GM21723 (cell line): ENCODE results near the gene RGS16.

ENCODE experiments used
- ATAC-seq: cut with Tn5 transposase; IDR thresholded peaks from one replicate; pipeline ENCODE4 v1.9.1; 2021; ENCODE audit warnings: mild to moderate bottlenecking, moderate library complexity; ENCODE audit not compliant: unreplicated experiment

Gene RGS16

DNA sequence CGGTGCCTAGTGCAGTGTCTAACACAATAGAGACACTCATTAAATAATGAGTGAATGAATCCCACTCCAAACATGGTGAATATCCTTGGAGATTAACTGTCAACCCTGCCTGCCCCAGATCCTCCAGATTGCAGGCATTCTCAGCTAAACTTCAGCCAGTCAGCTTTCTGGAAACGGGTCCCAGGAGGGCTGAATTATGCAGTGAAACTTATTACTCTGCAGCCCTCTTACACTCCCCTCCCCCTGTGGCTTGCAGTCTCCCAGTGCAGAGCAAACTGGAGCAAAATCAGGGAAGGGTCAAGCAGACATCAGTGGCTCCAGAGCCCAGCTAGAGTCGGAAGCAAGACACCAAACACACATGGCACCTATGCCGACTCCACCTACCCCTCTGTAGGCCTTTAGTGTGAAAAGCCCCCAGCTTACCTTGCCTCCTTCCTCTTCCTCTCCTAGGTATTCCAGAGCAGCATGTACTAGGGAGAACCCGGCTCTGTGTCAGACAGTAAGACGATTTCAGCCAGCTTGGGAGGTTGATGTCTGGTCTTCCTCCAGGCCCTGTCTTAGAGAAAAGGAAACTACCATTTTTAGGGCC lies 6.5 kb upstream of the RGS16 start:
- ATAC-seq: no peak

DNA sequence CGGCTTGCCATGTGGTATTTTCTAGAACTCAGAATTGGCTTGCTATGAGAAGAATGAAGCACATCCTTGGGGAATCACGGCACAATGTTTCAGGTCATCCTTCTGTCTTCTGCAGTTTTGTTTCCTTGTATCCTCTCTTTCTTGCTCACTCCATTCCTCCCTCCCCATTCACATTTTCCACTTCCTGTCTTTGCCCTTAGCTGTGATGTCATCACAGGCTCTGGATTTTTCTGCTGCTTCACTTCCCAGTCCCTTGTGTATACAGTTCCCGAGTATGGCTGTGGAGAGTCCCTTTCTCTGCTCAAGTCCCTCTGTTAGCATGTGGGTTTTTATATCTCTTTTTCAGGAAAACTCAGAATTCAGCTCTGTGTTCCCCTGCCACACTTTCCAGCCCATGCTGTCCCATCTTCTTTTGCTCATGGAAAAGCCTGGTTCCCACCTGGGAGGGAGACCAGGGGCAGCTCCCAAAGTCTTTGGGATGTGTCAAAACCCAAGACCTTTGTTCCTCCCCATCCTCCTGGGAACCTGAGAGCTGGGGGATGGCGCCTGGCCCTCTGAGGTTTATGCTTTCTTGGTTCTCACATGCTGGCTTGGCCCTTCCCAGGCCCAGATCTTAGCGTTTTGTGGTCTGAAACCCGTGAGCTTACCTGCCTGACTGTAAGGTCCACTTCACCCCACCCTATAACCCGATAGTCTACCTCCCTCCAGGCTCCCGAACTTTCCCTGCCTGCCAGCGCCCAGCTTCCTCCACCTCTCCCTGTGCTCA lies 4.8 kb upstream of the RGS16 start:
- ATAC-seq: no peak

DNA sequence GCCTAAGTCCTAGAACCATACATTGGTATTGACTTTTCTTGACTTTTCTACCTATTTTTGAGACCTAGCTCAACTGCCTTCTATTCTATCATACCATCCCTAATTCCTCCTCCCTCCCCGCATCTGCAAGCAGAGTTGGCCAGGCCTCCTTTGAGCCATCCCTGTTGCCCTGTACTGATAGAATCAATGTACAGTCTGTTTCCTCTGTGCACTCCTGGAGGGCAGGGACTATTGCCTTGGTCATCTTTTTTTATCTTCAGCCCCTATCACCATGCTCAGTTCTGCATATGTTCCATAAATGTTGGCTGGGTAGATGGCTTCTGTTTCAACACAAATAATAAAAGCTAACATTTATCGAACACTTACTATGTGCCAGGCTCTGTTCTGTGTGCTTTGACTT lies 4.0 kb upstream of the RGS16 start:
- ATAC-seq: no peak

DNA sequence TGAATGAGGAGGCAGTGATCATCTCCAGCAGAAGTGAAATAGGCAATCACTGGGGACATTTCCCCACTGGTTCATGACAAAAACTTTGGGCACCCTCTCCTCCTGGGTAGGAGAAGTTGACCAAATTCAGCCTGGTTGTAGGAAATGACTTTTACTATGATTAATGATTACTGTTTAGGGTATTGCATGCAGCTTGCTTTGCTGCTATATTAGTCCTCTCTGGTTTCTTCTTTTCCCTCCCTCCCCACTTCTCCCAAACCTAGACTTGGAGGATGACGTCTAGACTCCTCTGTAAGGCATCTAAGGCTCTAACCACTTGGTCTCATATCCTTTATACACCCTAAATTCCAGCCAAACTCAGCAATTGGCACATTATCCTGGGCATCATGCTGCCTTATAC lies 3.4 kb upstream of the RGS16 start:
- no peak for ATAC-seq

DNA sequence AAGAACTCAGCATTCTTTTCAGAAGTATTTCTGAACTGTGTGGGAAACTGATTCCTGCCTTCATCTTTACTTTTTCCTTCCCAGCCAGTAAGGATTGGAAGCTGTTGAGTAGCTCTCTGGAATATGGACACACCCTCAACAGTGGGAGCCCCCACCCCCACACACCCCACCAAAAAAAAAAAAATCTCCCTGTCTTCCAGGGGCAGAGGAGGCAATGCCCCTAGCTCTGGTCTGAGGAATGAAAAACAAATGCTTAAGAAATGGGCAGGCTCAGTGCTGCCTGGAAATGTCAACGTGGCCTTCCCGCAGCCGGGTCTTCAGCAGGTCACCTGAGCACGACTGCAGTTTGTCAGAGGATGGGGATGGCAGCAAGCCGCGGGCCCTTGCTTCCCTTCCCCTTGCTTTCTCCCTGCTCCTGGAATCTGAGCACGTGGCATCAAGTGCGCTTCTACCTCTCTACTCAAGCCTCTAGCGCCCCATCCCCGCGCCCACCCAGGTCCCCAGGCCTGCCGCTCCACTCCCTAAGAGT lies 479 bp downstream of the RGS16 start:
- peak; percentile 17 for ATAC-seq

DNA sequence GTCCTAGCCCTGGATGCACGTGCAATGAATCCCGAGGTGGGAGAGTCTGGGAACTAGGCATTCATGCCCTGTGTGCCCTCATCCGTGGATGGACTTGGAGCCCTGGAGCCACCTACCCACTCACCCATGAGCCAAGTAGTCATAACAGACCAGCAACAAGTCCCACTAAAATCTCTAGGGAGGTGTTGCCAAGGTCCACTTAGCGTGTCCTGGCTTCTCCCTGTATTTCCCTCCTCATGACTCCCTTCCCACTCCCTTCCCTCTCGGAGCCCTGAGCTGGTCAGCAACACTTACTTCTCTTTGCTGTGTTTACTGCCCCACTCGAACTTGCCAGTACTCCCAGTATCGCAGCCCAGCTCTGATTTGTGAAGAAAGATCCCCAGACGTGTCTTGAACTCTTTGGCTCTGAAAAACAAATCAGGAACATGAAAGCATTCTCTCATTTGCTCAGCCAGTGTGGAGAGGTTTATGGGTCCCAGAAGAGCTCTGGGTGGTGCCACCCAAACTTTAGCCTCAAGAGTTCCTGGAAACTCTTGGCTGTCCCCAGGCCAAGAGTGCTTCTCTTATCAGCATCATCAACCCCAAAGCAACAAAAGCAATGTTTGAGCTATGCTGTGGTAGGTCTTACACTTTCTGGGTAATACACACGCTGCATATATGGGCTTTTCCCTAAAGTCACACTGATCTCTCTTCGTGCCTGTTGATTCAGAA lies 1.1 kb downstream of the RGS16 start:
- ATAC-seq: no peak

DNA sequence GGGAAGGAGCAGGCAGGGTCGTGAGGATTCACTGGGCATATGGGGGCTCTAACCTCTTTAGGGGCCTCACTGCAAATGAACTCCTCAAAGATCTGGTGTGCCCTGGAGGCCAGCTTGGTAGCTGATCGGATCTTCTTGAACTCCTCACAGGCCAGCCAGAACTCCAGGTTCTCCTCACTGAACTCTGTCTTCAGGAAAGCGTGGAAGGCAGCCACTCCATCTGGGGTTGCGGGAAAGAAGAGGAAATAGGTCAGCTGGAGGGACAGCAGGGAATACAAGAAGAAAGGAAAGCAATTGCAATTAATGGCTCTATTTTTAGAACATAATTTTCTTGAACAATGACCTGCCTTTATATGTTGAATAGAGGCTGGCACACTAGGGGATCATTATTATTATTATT lies 2.3 kb downstream of the RGS16 start:
- no peak for ATAC-seq

DNA sequence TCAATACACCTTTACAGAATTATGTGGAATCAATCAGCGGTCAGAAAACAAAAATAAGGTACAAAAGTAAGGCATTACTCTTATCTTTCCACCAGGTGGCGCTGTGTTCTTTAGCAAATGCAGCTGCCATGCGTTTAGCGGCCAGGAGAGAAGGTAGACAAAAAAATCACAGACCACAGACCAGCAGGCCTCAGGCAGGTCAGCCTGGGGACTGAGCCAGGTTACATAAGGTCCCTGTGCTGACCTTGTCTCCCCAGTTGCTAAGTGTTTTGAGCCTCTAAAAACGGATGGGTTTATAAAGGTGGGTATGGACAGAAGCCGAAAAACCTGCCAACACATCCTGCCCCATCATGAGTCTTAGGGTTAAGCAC lies 2.8 kb downstream of the RGS16 start:
- ATAC-seq: peak; percentile 25

DNA sequence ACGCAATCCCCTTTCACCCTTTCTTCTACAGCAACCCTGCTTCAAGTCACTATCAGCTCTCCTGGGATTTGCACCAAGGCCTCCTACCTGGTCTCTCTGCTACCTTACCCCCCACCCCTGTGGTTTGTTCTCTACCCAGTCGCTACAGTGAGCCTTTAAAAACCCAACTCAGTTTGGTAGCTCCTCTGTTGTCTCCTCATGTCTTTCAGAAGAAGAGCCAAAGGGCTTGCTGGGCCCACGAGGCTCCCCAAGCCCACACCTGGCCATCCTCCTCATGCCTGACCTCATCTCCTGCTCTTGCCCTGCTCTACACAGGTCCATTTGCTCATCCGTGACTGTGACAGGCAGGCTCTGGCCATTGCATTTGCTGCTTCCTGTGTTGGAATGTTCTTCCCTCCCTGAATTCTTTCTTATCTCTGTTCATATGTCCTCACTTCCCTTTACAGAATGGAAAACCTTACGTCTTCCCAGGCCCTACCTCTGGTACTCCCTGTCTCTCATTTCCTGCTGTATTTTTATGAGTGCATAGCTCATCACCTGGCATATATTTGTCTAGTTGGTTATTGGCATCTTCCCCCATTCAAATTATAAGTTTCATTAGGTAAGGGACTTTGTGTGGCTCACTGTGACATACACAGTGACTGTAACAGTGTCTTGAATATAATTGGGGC lies 3.3 kb downstream of the RGS16 start:
- ATAC-seq: no peak

DNA sequence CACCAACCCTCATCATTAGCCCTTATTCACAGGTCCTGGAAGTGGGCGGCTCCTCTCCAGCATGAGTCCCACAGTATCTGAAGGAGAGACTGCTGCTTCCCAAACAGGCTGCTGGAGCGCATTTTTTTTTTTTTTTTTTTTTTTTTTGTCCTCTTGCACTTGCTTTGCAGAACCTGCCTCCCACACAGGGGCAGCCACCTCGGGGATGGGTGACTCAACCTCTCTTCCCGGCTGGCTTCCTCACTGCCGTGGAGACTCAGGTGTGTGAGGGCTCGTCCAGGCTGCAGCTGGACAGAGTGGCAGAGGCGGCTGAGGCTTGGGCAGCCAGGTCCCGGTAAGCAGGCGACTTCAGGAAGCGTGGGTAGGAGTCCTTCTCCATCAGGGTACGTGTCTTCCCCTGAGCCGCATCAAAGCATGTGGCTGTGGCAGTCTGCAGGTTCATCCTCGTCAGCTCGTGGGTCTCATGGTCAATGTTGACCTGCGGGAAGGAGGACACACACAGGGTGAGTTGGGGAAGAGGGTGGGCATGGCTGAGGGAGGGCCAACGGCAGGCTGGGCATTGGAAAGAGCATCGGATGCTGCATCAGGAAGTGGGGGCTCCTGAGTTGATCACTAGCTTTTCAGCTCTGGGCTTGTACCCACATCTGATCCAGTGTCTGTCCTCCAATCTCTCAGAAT lies 4.0 kb downstream of the RGS16 start:
- no peak for ATAC-seq

DNA sequence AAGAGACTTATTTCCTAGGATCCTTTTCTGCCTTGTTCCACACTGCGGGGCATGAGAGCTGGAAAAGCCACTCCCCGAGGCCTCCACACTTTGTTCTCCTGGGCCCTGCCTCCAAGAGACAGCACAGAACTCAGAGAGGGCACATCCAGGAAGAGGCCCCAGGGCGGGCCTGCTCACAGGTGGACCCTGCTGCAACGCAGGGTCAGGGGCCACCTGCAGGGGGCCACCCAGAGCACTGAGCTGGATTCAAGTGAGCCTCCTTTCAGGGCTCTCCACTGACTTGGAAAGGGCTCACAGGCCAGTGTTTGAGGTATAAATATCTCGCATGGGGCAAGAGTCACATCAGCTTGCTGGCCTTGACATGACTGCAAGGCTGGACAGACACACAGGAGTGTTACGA lies 4.8 kb downstream of the RGS16 start:
- no peak for ATAC-seq

DNA sequence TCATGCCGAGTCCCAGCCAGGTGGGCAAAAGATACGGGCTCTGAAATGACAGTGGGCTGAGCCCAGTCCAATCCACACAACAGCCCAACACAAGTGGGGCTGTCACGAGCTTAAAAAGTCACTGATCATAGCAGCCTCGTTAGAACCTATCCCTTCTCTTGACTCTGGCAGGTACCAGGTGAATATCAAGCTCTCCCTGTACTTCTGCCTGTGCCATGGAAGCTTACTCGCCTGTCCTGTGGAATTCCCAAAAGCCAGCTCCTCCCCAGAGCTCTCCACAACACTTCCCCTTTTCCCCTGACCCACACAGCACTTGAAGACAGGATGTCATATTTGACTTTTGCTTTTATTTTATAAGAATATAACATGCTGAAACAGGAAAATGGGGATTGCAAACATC lies 5.9 kb downstream of the RGS16 start:
- no peak for ATAC-seq

DNA sequence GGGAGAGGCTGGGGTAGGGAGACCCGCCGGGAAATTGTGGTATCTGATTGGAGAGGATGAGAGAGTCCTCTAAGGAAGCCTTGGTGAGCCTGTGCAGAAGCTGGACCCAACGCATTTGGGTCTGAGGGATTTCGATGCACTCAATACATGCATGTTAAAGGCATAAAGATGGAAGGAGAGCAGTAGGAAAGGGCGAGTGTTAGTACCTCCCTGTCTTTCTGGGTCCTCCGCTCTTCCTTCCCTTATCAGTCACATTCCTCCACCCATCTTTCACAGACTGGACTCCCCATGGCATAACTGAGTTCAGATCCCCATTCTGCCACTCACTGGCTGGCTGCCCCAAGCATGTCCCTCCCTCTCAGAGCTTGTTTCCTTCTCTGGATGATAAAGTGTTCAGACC lies 7.3 kb downstream of the RGS16 start:
- no peak for ATAC-seq

DNA sequence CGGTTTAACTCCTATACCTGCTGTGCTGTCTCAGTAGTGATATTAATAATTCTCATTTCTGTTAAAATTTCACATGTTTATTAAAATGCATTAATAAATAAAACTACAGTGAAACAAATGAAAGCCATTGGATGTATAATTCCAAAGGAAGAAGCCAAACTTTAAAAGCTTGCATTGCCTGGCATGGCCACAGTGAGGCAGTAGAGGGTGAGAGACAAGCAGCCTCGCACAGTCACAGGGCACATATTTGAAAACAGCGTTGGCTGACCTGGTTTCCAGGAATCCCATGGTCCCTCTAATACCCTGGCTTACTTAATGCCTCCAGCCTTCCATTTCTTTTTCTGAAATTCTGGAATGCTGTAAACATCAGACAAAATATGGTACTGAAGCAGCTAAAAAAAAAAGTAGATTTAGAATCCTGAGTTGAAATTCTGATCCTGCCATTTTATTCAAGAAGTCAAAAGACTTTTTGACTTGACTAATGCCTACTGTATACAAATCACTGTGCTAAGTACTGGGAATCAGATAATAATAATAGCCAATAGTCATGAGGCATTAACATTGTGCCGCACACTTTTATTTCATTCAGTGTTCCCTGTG lies 8.4 kb downstream of the RGS16 start:
- ATAC-seq: no peak

DNA sequence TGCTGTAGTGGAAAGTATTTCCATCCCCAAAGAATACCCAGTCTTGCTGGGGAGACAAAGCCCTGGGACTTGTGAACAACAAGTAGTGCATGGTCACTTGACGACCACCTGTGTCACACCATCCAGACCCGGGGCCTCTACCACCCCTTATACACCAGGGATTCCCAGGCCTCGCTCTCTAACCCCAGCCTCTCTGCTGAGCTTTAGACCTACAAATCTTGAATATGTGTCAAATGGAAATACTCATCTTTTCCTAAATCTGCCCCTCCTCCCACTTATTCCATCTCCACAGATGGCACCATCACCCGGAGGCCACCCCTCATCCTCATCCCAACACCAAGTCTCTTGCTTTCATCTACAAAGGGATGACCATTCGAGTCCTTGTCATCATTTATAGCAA lies 14.3 kb downstream of the RGS16 start:
- no peak for ATAC-seq

DNA sequence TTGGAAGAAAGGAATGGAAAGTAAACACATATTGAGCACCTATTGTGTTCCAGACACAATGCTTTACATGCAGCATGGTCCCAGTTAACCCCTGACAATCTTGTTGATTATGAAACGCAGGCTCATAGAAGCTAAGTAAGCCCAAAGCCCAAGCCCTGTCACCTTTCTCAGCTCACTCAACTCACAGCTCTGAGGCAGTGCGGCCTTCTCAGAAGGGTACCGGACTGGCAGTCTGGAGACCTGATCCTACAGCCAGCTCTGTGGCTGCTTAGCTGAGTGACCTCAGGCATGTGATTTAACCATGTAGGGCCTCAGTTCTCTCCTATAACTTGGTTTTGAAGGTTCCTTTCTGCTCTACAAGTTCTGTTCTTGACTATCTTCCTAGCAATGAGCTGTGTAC lies 14.7 kb downstream of the RGS16 start:
- no peak for ATAC-seq

DNA sequence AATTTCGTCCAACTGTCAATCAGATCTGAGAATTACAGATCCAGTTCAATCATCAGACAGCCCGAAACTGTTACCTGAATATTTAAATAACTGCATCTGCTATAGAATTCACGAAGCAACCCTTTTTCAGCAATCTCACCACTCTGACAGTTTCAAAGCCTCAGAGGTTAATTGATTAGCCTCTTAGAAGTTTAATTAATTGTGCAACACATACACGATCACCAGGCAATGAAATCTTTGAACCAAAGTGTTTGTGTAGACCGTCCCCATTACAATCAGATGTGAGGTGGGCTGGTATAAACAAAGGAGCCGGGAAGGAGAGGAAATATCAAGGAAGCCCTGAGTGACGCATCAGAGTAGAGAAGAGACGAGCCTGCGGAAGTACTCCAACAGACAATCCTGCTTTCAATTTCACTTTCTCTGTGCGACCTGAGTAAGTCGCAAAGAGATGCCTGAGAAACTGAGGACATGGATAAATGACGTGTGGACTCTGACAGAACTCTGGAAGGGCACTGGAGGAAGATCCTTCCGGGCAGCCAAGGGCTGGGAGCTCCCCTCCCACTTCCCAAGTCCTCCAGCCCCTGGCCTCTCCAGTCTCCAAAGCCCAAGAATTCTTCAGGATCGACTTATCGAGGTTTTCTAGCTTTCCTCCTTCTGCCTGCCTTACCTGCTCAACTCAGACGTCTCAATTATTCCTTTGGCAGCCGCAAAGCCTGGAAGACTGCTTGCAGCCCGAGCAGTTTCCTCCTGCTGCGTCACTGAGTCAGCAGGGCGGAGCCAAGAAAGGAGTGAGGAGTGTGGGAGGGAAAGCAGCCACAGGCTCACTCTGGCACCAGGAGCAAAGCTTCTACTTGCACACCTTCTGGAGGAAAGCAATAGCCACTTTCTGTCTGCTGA lies 15.4 kb downstream of the RGS16 start, which contains the start of gene RNASEL:
Gene RNASEL (minus strand): TSS at position 757 of the 897 bp plus-strand sequence. CDS start 2,450 bp downstream, outside the sequence.
- peak; percentile 93 for ATAC-seq

DNA sequence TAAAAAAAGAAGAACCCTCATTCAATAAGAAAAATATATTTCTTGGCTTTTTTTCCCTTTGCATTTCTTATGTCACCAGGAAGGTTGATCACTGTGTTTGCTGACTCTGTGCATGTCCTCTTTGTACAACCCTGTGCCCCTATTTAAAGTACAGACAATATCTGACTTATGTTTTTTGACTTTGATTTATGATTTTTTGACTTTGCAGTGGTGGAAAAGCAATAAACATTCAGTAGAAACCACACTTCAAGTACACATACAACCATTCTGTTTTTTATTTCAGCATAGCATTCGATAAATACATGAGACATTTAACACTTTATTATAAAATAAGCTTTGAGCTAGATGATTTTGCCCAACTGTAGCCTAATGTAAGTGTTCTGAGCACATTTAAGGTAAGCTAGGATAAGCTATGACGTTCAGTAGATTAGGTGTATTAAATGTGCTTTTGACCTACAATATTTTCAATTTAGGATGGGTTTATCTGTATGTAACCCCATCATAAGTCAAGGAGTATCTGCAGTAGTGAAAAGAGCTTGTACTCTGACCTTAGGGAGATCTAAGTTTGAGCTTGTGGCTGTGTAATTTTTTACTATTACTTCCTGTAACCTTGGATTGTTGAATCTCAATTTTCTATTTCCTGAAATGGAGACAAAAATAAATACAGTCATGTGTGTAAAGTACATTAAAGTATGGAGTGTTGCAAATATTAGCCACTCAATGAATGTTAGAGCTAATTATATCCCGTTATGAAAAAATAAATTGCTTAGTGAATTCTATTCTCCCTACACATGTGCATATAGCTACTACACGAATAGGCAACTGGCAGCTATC lies 16.3 kb downstream of the RGS16 start:
- peak; percentile 22 for ATAC-seq
